Heart left ventricle (tissue), 16 donors: ENCODE data around the gene LIPN. TPM values are rescaled to one million over a fixed set of nuclear protein-coding genes. Genes with fewer than 3 reads are reported as not detected.

Experiments
- ATAC-seq, 4 donors: fragments of 200-7000 bp; cut with Tn5 transposase; one replicate each; pipeline ENCODE4 v1.9.1; 2020 to 2022; ENCODE audit warnings: moderate library complexity in 4 of 4, mild to moderate bottlenecking in 3 of 4, moderate number of reproducible peaks in 1 of 4
- DNase-seq, 5 donors: peaks; one replicate each; pipeline ENCODE4 v3.0.0-alpha.2; 2020
- H3K27ac ChIP-seq, 12 donors: fragments of 200-600 bp; sonication (generic) in 4 of 12; one replicate each; pipeline versions ENCODE4 v1.5.0 to v1.8.0; 2016 to 2022; ENCODE audit warnings: mild to moderate bottlenecking in 2 of 12
- H3K27me3 ChIP-seq, 9 donors: fragments of 200-600 bp; sonication (generic) in 2 of 9; one replicate each; pipeline versions ENCODE4 v1.5.1 to v1.8.0; 2016 to 2022; ENCODE audit warnings: mild to moderate bottlenecking in 3 of 9
- H3K36me3 ChIP-seq, 9 donors: fragments of 200-600 bp; sonication (generic) in 2 of 9; one replicate each; pipeline versions ENCODE4 v1.5.0 to v1.8.0; 2018 to 2022; ENCODE audit warnings: mild to moderate bottlenecking in 2 of 9
- H3K4me1 ChIP-seq, 12 donors: fragments of 200-600 bp; sonication (generic) in 4 of 12; one replicate each; pipeline versions ENCODE4 v1.5.0 to v1.8.0; 2016 to 2022; ENCODE audit warnings: mild to moderate bottlenecking in 3 of 12
- H3K4me3 ChIP-seq, 12 donors: fragments of 200-600 bp; sonication (generic) in 4 of 12; one replicate each; pipeline versions ENCODE4 v1.5.0 to v1.8.0; 2017 to 2022; ENCODE audit warnings: mild to moderate bottlenecking in 9 of 12, moderate library complexity in 4 of 12
- H3K9me3 ChIP-seq, 12 donors: fragments of 200-600 bp; sonication (generic) in 4 of 12; one replicate each; pipeline versions ENCODE4 v1.5.0 to v1.8.0; 2016 to 2022; ENCODE audit warnings: mild to moderate bottlenecking in 1 of 12
- CTCF ChIP-seq, 12 donors: fragments of 200-600 bp; sonication (generic) in 4 of 12; IDR thresholded peaks; one replicate each; pipeline versions ENCODE4 v1.5.0 to v1.8.0; 2018 to 2022; ENCODE audit warnings: antibody characterized with exemption in 12 of 12, mild to moderate bottlenecking in 5 of 12
- POLR2A ChIP-seq, 2 donors: fragments of 450-650 bp; IDR thresholded peaks; one replicate each; pipeline ENCODE4 v1.6.1; 2017; ENCODE audit warnings: antibody characterized with exemption in 2 of 2, mild to moderate bottlenecking in 2 of 2, moderate library complexity in 2 of 2
- WGBS, 4 donors: extraction: QIAGEN DNeasy Blood & Tissue Kit in 2 of 4; methylation state at CpG; one replicate each; pipeline versions ENCODE4 v1.1.5 to v1.1.7; 2013 to 2018; 5-methylcytosine and 5-hydroxymethylcytosine counted together
- intact Hi-C, 10 donors: fragments of 100-400 bp; cut with DNase I; formaldehyde crosslinking; loops; one replicate each; pipeline versions ENCODE4 v1.11.1 to v1.14.2; 2022
- polyA plus RNA-seq, 2 donors: library from polyadenylated mRNA; stranded (reverse); fragments of 200-250 nt; gene quantifications; one replicate each; pipeline ENCODE4 v1.2.3, GENCODE V29; 2013
- total RNA-seq, 9 donors: library from RNA; depleted of rRNA in 2 of 9; stranded (reverse); fragments of >200 nt in 2 of 9; fragmentation: NEBNext Ultra II Directional in 3 of 9; extraction: Animal tissue kit (Norgen Biotek cat#: 25700) in 3 of 9; gene quantifications; one replicate each; pipeline versions ENCODE4 v1.1.0 to v1.2.4, GENCODE V29; 2016 to 2023
- donor health status: ischemic (EF 13 %, LVEDD 7.1; RV severe dilation, severe dysfunction).
- donor health status: healthy with polysubstance abuse.
- donor health status: DM: no; HTN: yes; CAD: no.
- donor health status: DM: no; HTN: no; CAD: no.
- donor health status: ischemic (EF 25% LVEDD 6.9; RV normal size, moderate dysfunction).
- donor health status: ischemic (EF 25% LVEDD 5.7; RV mildly dilated, moderate dysfunction).
- donor health status: healthy.
- donor health status: DM: yes; HTN: yes; CAD: no.
- donor health status: ischemic (EF 35%, LVEDD 5.7; RV mildly dilated, moderate dysfunction).
- donor health status: nonischemic (EF 11% LVEDD 7.7; RV severe dilation, severe dysfunction).
- donor health status: DM: yes; HTN: yes; CAD: no.
- donor health status: PGD.
- donor health status: ischemic (EF 29% LVEDD 5.4; RV normal size, mild dysfunction).
- donor health status: nonischemic (EF 23%, LVEDD 6.1; RV moderate dilation, normal function).

Gene LIPN
- total and polyA plus RNA-seq, 11 donors = 0.43 TPM; not detected in 10

GRCh38 chr10:88728107-88728763, 31.6 kb upstream of the LIPN start:
- H3K4me1 ChIP-seq = peaks cover 0 to 4% (median 0%) of the 10 kb centered on the region in 12 donors
- DNase-seq (peak in 2 of 5 donors; percentile 38 to 57), ATAC-seq (peak in 1 of 4 donors; percentile 49)
- H3K27ac ChIP-seq = no peak overlapping the region
- peaks cover 0 to 25% (median 4%) of the 10 kb centered on the region in 9 donors for H3K27me3 ChIP-seq
- TF ChIP-seq CTCF (IDR thresholded peaks at IDR 0.05) (peak in 3 of 12 donors; percentile 7 to 29 (median 21)), POLR2A (IDR thresholded peaks at IDR 0.05) (no peak)
- WGBS, 4 donors = 54 to 62% (median 61%) methylated on average over 24 to 30 of the region's 30 CpGs
- no peaks in the 10 kb centered on the region for H3K9me3 ChIP-seq
- H3K4me3 ChIP-seq = no peak overlapping the region
- intact Hi-C loops = no loop called here
- no peaks in the 10 kb centered on the region for H3K36me3 ChIP-seq

- Histone ChIP-seq H3K4me3 (no peak overlapping the region), H3K9me3 (no peaks in the 10 kb centered on the region), H3K36me3 (no peaks in the 10 kb centered on the region), H3K4me1 (peaks cover 0 to 4% (median 0%) of the 10 kb centered on the region in 12 donors), H3K27ac (no peak overlapping the region), H3K27me3 (peaks cover 0 to 21% (median 4%) of the 10 kb centered on the region in 9 donors)
- WGBS, 4 donors = 79 to 83% (median 81%) methylated on average over 4 of the region's 4 CpGs
- TF ChIP-seq POLR2A (IDR thresholded peaks at IDR 0.05) (no peak), CTCF (IDR thresholded peaks at IDR 0.05) (no peak)
- DNase-seq (no peak), ATAC-seq (no peak)
- intact Hi-C loops = no loop called here
Observed at GRCh38 chr10:88730864-88731263, 29.0 kb upstream of the LIPN start.

- TF ChIP-seq CTCF (IDR thresholded peaks at IDR 0.05) = no peak
- no peak for TF ChIP-seq POLR2A (IDR thresholded peaks at IDR 0.05)
- peaks cover 0 to 4% (median 0%) of the 10 kb centered on the region in 12 donors for H3K4me1 ChIP-seq
- H3K27ac ChIP-seq = no peak overlapping the region
- H3K27me3 ChIP-seq = peaks cover 0 to 21% (median 3%) of the 10 kb centered on the region in 9 donors
- H3K9me3 ChIP-seq = no peaks in the 10 kb centered on the region
- peak in 1 of 5 donors; percentile 28 for DNase-seq
- 33 to 46% (median 44%) methylated on average over 6 of the region's 6 CpGs for WGBS, 4 donors
- no peaks in the 10 kb centered on the region for H3K36me3 ChIP-seq
- intact Hi-C loops = no loop called here
- H3K4me3 ChIP-seq = no peak overlapping the region
- ATAC-seq = peak in 2 of 4 donors; percentile 44 to 68
Observed at GRCh38 chr10:88731296-88731695, 28.5 kb upstream of the LIPN start.

- Histone ChIP-seq H3K4me3 (no peak overlapping the region), H3K27ac (no peak overlapping the region), H3K36me3 (no peaks in the 10 kb centered on the region), H3K4me1 (peaks cover 0 to 4% (median 0%) of the 10 kb centered on the region in 12 donors), H3K27me3 (peaks cover 0 to 12% (median 3%) of the 10 kb centered on the region in 9 donors), H3K9me3 (no peaks in the 10 kb centered on the region)
- no peak for DNase-seq
- intact Hi-C loops = no loop called here
- ATAC-seq = no peak
- TF ChIP-seq CTCF (IDR thresholded peaks at IDR 0.05) (no peak), POLR2A (IDR thresholded peaks at IDR 0.05) (no peak)
- WGBS, 4 donors = 83 to 94% (median 87%) methylated on average over 2 of the region's 2 CpGs
Observed at GRCh38 chr10:88733215-88733614, 26.6 kb upstream of the LIPN start.
